ENCODE data around the gene ICE1.
A peak's percentile ranks its signal among the peaks of the same experiment; 100 is the strongest.

ICE1 gene, protein sequence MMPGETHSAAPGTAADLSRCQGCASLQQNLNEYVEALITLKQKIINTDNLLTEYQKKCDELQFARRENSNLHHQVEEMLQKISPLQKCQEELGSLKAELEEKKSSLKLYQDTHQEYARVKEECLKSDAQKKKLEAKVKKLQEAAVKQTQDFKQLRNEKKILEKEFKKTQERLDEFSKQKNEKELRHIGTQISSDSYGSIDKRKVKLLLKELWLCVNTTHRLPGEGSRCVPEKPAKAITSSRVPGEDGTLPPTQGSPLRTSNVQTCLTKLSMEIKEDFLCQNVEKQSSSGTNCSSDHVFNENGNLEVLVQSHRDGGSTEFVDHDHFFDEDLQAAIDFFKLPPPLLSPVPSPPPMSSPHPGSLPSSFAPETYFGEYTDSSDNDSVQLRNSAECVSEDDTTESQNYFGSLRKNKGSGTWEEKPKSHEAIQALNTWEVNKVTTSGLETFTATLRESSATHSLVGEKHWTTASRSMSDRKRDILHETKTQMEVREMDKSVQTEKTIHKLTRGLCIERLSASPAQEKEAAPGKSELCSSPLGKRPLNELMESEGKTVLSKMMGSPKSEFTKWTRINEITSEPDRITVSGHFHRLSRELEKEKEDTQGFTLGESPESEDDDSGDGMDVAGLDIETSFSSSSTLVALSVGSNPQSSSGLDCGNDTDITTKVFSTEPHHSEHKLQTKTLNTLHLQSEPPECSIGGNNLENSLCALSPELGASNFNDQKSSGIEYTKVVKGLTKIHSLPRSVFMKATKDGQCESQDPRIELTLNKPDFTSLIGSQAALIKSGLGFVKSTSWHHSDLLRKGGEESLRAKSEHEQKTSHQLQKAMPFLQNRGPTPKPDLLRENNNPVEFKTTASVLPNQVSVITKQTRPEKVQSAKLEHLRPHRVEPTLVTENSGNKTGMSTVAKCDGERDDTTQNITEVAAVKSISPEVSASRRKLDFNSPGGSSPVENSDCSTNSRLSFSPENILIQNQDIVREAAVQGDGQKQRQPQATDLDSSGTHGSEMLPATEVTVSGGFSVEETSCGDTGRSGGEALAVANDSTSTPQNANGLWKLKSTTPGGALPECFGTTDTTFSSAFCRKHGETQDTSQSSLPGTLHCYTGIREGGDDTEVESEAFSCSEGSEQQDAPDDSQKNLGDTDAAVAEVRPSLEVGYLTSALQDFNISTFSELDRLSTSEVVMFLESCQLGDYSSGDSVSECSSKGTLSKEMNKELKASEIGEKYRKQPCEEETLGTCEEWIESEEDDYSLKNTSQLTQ (N-terminal part only)

GRCh38 chr5:5421961-5422818 lies at the start of gene ICE1:
Gene ICE1, plus strand, starts transcription at chr5:5422677. Its CDS starts 239 bp downstream, at chr5:5422916.
- Histone ChIP-seq H3K9me3 (no peaks in the 10 kb centered on the region), H3K27me3 (peaks cover 3% of the 10 kb centered on the region), H3K4me1 (ENCODE audit: control insufficient read depth in 1 of 2, insufficient read depth in 1 of 2, low read depth in 1 of 2, low read length in 1 of 2) (peaks cover 34 to 36% of the 10 kb centered on the region in 2 experiments), H3K27ac (peak within 1 kb of the TSS; percentile 96), H3K4me3 (ENCODE audit: low read depth in 1 of 2, low read length in 1 of 2) (peak within 1 kb of the TSS; percentile 76 to 96), H3K36me3 (no peaks in the 10 kb centered on the region)
- TF ChIP-seq, protein P1, sequence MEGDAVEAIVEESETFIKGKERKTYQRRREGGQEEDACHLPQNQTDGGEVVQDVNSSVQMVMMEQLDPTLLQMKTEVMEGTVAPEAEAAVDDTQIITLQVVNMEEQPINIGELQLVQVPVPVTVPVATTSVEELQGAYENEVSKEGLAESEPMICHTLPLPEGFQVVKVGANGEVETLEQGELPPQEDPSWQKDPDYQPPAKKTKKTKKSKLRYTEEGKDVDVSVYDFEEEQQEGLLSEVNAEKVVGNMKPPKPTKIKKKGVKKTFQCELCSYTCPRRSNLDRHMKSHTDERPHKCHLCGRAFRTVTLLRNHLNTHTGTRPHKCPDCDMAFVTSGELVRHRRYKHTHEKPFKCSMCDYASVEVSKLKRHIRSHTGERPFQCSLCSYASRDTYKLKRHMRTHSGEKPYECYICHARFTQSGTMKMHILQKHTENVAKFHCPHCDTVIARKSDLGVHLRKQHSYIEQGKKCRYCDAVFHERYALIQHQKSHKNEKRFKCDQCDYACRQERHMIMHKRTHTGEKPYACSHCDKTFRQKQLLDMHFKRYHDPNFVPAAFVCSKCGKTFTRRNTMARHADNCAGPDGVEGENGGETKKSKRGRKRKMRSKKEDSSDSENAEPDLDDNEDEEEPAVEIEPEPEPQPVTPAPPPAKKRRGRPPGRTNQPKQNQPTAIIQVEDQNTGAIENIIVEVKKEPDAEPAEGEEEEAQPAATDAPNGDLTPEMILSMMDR (IDR thresholded peaks at IDR 0.05), result peak; percentile 21

DNA sequence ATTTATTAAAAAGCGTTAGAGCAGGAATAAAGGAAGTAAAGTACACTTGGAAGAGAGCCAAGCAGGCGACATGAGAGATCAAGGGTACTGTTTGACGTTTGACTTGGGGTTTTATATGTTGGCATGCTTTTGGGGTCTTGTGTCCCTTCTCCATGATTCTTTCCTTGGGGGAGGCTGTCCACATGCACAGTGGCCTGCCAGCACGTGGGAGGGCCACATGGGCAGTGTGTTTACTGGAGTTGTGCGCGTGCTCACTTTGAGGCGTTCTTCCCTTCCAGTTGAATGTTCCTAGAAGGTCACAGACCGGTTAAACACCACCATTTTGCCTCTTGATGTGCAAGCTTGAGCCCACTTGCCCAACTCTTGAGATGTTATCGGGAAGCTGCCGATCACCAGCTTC lies 49.5 kb upstream of the ICE1 start:
- no peak overlapping the region for H3K27ac ChIP-seq

DNA sequence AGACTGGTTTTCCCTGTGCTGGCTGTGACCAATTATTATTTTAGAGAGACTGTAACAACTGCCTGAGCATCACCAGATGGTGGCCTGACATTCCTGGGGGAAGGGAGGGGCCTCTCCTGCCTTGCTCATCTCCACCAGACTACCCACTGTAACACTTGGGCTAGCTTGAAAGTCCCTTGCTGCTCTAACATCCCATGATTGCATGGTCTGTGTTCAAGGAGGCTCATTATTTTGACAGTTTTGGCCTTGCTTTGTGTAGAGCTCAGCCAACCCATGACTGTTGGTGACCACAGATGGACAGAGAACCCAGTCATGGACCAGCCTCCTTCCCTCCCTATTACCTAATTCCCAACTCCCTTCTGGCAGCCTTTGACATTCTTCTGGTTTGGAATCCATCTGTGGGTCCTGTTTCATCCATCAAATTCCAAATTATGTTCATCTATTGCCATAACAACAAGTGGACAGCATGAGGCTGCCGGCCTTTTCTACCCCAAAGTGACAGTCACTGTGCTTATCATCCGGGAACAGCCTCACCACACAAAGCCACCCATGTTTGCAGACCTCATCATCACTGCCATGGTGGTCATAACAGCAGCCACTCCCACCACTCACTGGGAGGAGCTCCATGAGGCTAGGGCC lies 49.0 kb upstream of the ICE1 start:
- H3K27me3 ChIP-seq, result no peaks in the 10 kb centered on the region
- TF ChIP-seq, protein P1 (IDR thresholded peaks at IDR 0.05), result no peak
- H3K9me3 ChIP-seq, result no peaks in the 10 kb centered on the region
- H3K4me1 ChIP-seq (ENCODE audit: control insufficient read depth in 1 of 2, insufficient read depth in 1 of 2, low read depth in 1 of 2, low read length in 1 of 2), result no peaks in the 10 kb centered on the region
- no peak overlapping the region for H3K27ac ChIP-seq
- no peak overlapping the region for H3K4me3 ChIP-seq (ENCODE audit: low read depth in 1 of 2, low read length in 1 of 2)
- H3K36me3 ChIP-seq, result no peaks in the 10 kb centered on the region

More for the DNA sequence above, 49.5 kb upstream of the ICE1 start:
- TF ChIP-seq, protein P1 (IDR thresholded peaks at IDR 0.05), result no peak
- Histone ChIP-seq H3K9me3 (no peaks in the 10 kb centered on the region), H3K4me3 (ENCODE audit: low read depth in 1 of 2, low read length in 1 of 2) (no peak overlapping the region), H3K4me1 (ENCODE audit: control insufficient read depth in 1 of 2, insufficient read depth in 1 of 2, low read depth in 1 of 2, low read length in 1 of 2) (no peaks in the 10 kb centered on the region), H3K27me3 (no peaks in the 10 kb centered on the region), H3K36me3 (no peaks in the 10 kb centered on the region)

GRCh38 chr5:5374009-5374715 lies 48.3 kb upstream of the ICE1 start:
- Histone ChIP-seq H3K4me1 (ENCODE audit: control insufficient read depth in 1 of 2, insufficient read depth in 1 of 2, low read depth in 1 of 2, low read length in 1 of 2) (no peaks in the 10 kb centered on the region), H3K27me3 (no peaks in the 10 kb centered on the region), H3K27ac (no peak overlapping the region), H3K9me3 (no peaks in the 10 kb centered on the region), H3K36me3 (no peaks in the 10 kb centered on the region), H3K4me3 (ENCODE audit: low read depth in 1 of 2, low read length in 1 of 2) (no peak overlapping the region)
- TF ChIP-seq, protein P1 (IDR thresholded peaks at IDR 0.05), result no peak
